Small intestine (tissue), 7 donors: Measurements from ENCODE around the gene XAB2. TPM values are rescaled to one million over a fixed set of nuclear protein-coding genes. Genes with fewer than 3 reads are reported as not detected.

Experiments used
- DNase-seq, 2 donors: peaks; one replicate each; pipeline versions ENCODE4 v3.0.0 to v3.0.0-alpha.2; 2013
- FAIRE-seq: peaks from 2 replicates; lab custom pipeline; 2012; peaks lifted over from hg19 to GRCh38; lab: Jason Lieb, UNC
- H3K27ac ChIP-seq, 3 donors: one replicate each; pipeline ENCODE4 v1.5.1; 2013; ENCODE audit warnings: low read length in 2 of 3, mild to moderate bottlenecking in 2 of 3, control low read depth in 1 of 3, inconsistent platforms in 1 of 3, low read depth in 1 of 3, moderate library complexity in 1 of 3
- H3K27me3 ChIP-seq, 3 donors: one replicate each; pipeline ENCODE4 v1.6.1; 2013; ENCODE audit warnings: low read length in 3 of 3, inconsistent platforms in 1 of 3; ENCODE audit not compliant: control insufficient read depth in 3 of 3, insufficient read depth in 3 of 3
- H3K36me3 ChIP-seq, 3 donors: one replicate each; pipeline ENCODE4 v1.6.1; 2013; ENCODE audit warnings: low read length in 3 of 3, inconsistent platforms in 1 of 3, low read depth in 1 of 3, mild to moderate bottlenecking in 1 of 3, moderate library complexity in 1 of 3; ENCODE audit not compliant: control insufficient read depth in 3 of 3, insufficient read depth in 2 of 3
- H3K4me1 ChIP-seq, 3 donors: one replicate each; pipeline ENCODE4 v1.6.1; 2013; ENCODE audit warnings: low read length in 2 of 3, inconsistent platforms in 1 of 3, low read depth in 1 of 3, mild to moderate bottlenecking in 1 of 3, moderate library complexity in 1 of 3; ENCODE audit not compliant: control insufficient read depth in 3 of 3, insufficient read depth in 2 of 3
- H3K4me3 ChIP-seq, 3 donors: one replicate each; pipeline ENCODE4 v1.5.1; 2013; ENCODE audit warnings: low read length in 3 of 3, control low read depth in 1 of 3, inconsistent platforms in 1 of 3, low read depth in 1 of 3, mild to moderate bottlenecking in 1 of 3, moderate library complexity in 1 of 3
- H3K9me3 ChIP-seq, 2 donors: one replicate each; pipeline ENCODE4 v1.6.1; 2013; ENCODE audit warnings: low read depth in 1 of 2, low read length in 1 of 2; ENCODE audit not compliant: control insufficient read depth in 2 of 2, insufficient read depth in 1 of 2
- WGBS, 3 donors: extraction: QIAGEN DNeasy Blood & Tissue Kit; methylation state at CpG; one replicate each; pipeline ENCODE4 v1.1.7; 2013; 5-methylcytosine and 5-hydroxymethylcytosine counted together
- polyA plus RNA-seq, 4 donors: library from polyadenylated mRNA; stranded (reverse) in 3 of 4; unstranded in 1 of 4; fragments of 200-250 nt in 3 of 4; fragments of 120-200 nt in 1 of 4; gene quantifications; one replicate each; pipeline versions ENCODE4 v1.2.1 to v1.2.3, GENCODE V29; 2013
- donor health status: healthy with polysubstance abuse.
- donor health status: control.
- donor health status: control.
- donor health status: Bipolar disorder and iron deficiency.
- donor health status: healthy.

The XAB2 gene
- polyA plus RNA-seq, 4 donors = 24.3 to 31.8 (median 29.3) TPM

DNA sequence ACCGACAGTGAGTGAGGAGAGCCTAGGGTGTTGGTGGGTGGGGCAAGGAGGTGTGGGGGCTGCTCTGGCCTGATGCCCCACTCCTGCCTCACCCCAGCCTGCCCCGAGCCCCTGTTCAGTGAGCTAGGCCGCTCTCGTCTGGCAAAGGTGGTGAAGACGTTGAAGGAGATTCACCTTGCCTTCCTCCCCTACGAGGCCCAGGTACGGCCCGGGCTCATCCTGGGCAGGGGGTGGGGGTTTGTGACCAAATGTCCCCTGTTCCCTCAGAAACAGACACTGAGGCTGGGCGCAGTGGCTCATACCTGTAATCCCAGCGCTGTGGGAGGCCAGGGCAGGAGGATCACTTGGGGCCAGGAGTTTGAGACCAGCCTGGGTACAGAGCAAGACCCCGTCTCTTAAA lies 11.5 kb upstream of the XAB2 start:
- Histone ChIP-seq H3K4me1 (peaks cover 0 to 6% (median 0%) of the 10 kb centered on the region in 3 donors), H3K4me3 (no peak overlapping the region), H3K27ac (no peak overlapping the region), H3K36me3 (peaks cover 4 to 60% (median 6%) of the 10 kb centered on the region in 3 donors), H3K9me3 (no peaks in the 10 kb centered on the region), H3K27me3 (peaks cover 0 to 4% (median 2%) of the 10 kb centered on the region in 3 donors)
- DNase-seq (no peak), FAIRE-seq (no peak)
- WGBS, 3 donors = 94 to 96% (median 95%) methylated on average over 11 of the region's 11 CpGs

GRCh38 chr19:7639863-7640348 lies 10.6 kb upstream of the XAB2 start:
- 96 to 99% (median 96%) methylated on average over 13 of the region's 13 CpGs for WGBS, 3 donors

DNA sequence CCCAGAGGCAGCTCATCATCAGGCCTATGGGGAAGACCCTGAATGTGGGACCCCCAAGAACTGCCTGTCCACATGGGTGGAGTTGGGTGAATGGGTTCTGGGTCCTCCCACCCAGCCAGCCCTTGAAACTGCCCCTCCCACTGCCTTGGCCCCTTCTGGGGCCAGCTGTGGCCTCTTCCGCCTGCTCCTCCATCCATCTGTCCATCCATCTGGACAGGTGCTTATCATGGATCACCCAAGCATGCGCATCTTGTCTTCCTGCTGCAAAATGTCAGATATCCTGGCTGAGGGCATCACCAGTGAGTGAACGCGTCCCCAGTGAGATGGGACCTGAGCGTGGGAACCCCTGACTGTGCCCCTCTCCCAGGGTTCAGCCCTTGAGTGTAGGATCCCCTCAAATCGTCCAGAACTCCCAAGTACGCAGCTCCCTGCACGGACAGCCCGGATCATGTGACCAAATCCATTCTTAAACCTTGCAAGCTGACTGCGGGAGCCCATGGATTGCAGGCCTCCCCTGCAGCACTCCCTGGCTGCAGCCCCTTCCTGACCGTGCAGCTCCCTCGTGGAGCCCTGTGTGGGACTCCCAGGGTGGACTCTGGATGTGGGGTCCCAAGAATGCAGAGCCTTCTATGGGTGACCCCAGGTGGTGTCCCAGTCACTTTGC lies 9.6 kb upstream of the XAB2 start:
- 80 to 88% (median 84%) methylated on average over 12 of the region's 12 CpGs for WGBS, 3 donors
- Histone ChIP-seq H3K9me3 (no peaks in the 10 kb centered on the region), H3K36me3 (peaks cover 0 to 43% (median 2%) of the 10 kb centered on the region in 3 donors), H3K4me3 (no peak overlapping the region), H3K27me3 (peaks cover 0 to 7% (median 2%) of the 10 kb centered on the region in 3 donors), H3K4me1 (peaks cover 0 to 6% (median 0%) of the 10 kb centered on the region in 3 donors), H3K27ac (no peak overlapping the region)
- DNase-seq (no peak), FAIRE-seq (no peak)

More at GRCh38 chr19:7639863-7640348, 10.6 kb upstream of the XAB2 start:
- H3K4me1 ChIP-seq = peaks cover 0 to 6% (median 0%) of the 10 kb centered on the region in 3 donors
- DNase-seq (no peak), FAIRE-seq (no peak)
- peaks cover 0 to 7% (median 2%) of the 10 kb centered on the region in 3 donors for H3K27me3 ChIP-seq
- no peaks in the 10 kb centered on the region for H3K9me3 ChIP-seq
- H3K4me3 ChIP-seq = no peak overlapping the region
- peaks cover 0 to 51% (median 2%) of the 10 kb centered on the region in 3 donors for H3K36me3 ChIP-seq
- H3K27ac ChIP-seq = no peak overlapping the region

DNA sequence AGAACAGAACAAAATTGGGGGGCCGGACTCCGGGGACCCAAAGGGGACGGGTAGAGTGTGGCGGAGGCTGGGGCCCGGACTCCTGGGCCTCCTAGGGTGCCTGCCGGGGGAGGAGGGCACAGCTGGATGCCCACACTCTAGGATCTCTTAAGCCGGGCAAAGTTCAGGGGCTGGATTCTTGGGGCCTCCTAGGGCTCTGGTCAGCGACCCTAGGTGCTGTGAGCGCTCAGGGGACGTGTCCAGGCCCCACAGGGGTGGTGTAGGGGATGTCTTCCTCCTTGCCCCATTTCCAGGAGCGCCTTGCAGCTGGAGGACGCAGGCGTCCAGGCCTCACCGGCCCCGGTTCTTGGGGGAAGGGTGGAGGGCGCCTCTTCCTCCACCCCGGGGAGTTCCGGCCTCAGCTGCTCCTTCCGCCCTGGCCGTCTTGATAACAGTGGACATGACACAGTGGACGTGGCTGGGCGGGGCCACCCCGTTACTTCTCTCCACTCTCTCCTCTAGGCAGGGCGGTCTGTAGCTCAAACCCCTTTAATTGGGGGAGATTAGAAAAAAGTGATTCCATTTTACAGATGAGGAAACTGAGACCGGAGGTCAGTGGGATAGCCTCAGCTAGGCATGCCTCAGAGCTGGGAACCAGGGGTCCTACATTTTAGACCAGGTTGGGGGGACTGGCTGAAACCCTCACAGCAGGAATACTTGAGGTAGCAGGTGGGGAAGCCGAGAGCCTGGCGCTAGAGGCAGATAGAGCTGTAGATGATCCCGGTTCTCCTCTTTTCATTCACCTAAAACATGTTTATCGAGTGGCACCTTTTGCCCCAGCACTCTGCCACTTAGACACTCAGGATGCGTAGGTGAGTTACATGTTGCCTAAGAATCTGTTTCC lies 8.3 kb upstream of the XAB2 start:
- Histone ChIP-seq H3K9me3 (no peaks in the 10 kb centered on the region), H3K4me3 (peak overlapping the region; percentile 62 to 91 (median 86)), H3K27me3 (peaks cover 0 to 7% (median 2%) of the 10 kb centered on the region in 3 donors), H3K4me1 (peaks cover 0 to 6% (median 0%) of the 10 kb centered on the region in 3 donors), H3K27ac (peak overlapping the region; percentile 66 to 91 (median 81)), H3K36me3 (peaks cover 0 to 40% (median 2%) of the 10 kb centered on the region in 3 donors)
- FAIRE-seq (no peak), DNase-seq (peak; percentile 59 to 71)
- 24 to 35% (median 25%) methylated on average over 30 of the region's 30 CpGs for WGBS, 3 donors

DNA sequence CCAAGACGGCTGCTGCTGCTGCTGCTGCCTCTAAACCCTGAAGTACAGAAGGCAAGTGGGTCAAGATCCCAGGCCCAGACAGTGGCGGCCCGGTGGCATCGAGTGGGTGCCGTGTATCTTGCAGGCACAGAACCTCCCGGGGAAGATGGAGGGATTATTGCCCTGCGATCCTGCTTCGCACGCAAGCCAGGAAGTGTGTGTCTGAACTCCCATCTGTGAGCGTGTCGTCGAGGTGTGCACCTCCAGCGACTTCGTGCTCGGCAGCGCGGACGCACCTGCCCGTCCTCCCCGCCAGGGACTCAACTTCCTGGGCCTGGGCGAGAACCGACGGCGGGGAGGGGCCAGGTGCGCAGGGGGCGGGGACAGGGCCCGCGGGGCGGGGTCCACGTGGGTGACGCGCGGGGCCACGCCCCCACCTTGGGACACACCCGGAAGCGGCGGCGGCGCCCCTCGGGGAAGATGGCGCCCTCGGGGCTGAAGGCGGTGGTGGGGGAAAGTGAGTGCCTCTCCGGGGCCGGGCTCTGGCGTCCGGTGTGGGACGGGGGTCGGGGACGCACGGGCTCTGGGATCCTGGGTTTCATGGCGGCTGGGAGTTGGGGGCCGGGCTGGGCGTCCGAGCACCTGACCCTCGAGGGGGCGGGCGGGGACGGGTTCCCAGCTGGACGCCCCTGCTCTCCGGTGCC lies 7.5 kb upstream of the XAB2 start, which contains the start of gene STXBP2:
TSS of gene STXBP2 (plus strand) at position 420 of the 683 bp plus-strand sequence. CDS start at position 460, 40 bp downstream.
- Histone ChIP-seq H3K4me1 (peaks cover 0 to 6% (median 0%) of the 10 kb centered on the region in 3 donors), H3K27ac (peak within 1 kb of the TSS; percentile 66 to 91 (median 81)), H3K36me3 (peaks cover 0 to 40% (median 2%) of the 10 kb centered on the region in 3 donors), H3K9me3 (no peaks in the 10 kb centered on the region), H3K27me3 (peaks cover 0 to 7% (median 2%) of the 10 kb centered on the region in 3 donors), H3K4me3 (peak within 1 kb of the TSS; percentile 62 to 91 (median 86))
- FAIRE-seq (no peak), DNase-seq (peak; percentile 88 to 89)
- WGBS, 3 donors = 6 to 11% (median 10%) methylated on average over 45 to 61 of the region's 61 CpGs

DNA sequence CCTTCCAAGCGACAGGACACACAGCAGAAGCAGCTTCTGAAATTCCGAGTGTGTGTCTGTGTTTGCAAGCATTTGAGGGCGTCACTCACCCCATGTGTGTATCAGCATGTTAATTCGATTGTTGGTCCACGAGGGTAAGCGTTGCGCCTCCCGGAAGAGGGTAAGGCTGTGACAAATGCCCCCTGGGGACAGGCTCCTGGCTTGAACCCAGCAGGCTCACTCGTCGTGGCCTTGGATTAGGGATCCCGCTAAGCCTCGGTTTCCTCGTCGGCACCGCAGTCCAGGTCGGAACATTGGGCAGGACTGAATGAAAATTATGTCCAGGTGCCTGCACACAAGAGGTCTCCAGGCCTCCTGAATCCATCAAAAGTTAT lies 7.0 kb upstream of the XAB2 start:
- H3K9me3 ChIP-seq = no peaks in the 10 kb centered on the region
- H3K27ac ChIP-seq = no peak overlapping the region
- H3K4me1 ChIP-seq = peaks cover 0 to 6% (median 0%) of the 10 kb centered on the region in 3 donors
- DNase-seq = no peak
- H3K36me3 ChIP-seq = peaks cover 0 to 39% (median 0%) of the 10 kb centered on the region in 3 donors
- peak overlapping the region in 1 of 3 donors; percentile 28 for H3K4me3 ChIP-seq
- H3K27me3 ChIP-seq = peaks cover 0 to 7% (median 2%) of the 10 kb centered on the region in 3 donors
- no peak for FAIRE-seq
- 73 to 88% (median 80%) methylated on average over 16 of the region's 16 CpGs for WGBS, 3 donors

- 61 to 67% (median 66%) methylated on average over 6 of the region's 6 CpGs for WGBS, 3 donors
- DNase-seq (no peak), FAIRE-seq (no peak)
- no peaks in the 10 kb centered on the region for H3K9me3 ChIP-seq
- no peak overlapping the region for H3K27ac ChIP-seq
- peaks cover 0 to 8% (median 0%) of the 10 kb centered on the region in 3 donors for H3K4me1 ChIP-seq
- H3K27me3 ChIP-seq = peaks cover 0 to 7% (median 2%) of the 10 kb centered on the region in 3 donors
- H3K4me3 ChIP-seq = no peak overlapping the region
- peaks cover 0 to 37% (median 0%) of the 10 kb centered on the region in 3 donors for H3K36me3 ChIP-seq
Measured at GRCh38 chr19:7635670-7636069, 6.3 kb upstream of the XAB2 start.
